H1 (cell line): ENCODE measurements around the gene TLE1. TPM values are rescaled to one million over a fixed set of nuclear protein-coding genes. Genes with fewer than 3 reads are reported as not detected.

Source experiments
- CTCF ChIA-PET: fragments of 300-600 bp; sonication (Branson Sonifier 250); formaldehyde crosslinking; loops from one replicate; lab custom pipeline; 2021; ENCODE audit not compliant: partially characterized antibody; lab: Charles Lee
- POLR2A ChIA-PET: fragments of 300-600 bp; sonication (Branson Sonifier 250); formaldehyde crosslinking; loops from one replicate; lab custom pipeline; 2021; ENCODE audit warnings: inconsistent platforms; ENCODE audit not compliant: partially characterized antibody; lab: Charles Lee
- DNase-seq, 2 experiments: peaks; one replicate each; pipeline versions ENCODE4 v3.0.0 to v3.0.0-alpha.2; 2010 to 2022; ENCODE audit warnings: low spot score in 2 of 2, low read depth in 1 of 2, mixed read lengths in 1 of 2
- FAIRE-seq: peaks from 2 replicates; lab custom pipeline; 2011; peaks lifted over from hg19 to GRCh38; lab: Jason Lieb, UNC
- H2AFZ ChIP-seq: 2 replicates; pipeline ENCODE4 v1.8.1; 2012; ENCODE audit warnings: low read length, inconsistent platforms
- H2AK5ac ChIP-seq: 2 replicates; pipeline ENCODE4 v1.6.1; 2013; ENCODE audit warnings: low read depth, low read length
- H2BK120ac ChIP-seq: replicated peaks from 2 replicates; pipeline ENCODE3; 2013; ENCODE audit warnings: low read depth, low read length, inconsistent platforms
- H2BK12ac ChIP-seq: 2 replicates; pipeline ENCODE4 v1.6.1; 2013; ENCODE audit warnings: low read depth, low read length
- H2BK15ac ChIP-seq: 2 replicates; pipeline ENCODE4 v1.6.1; 2013; ENCODE audit warnings: low read length
- H2BK20ac ChIP-seq: 2 replicates; pipeline ENCODE4 v1.6.1; 2013; ENCODE audit warnings: low read length
- H2BK5ac ChIP-seq: 2 replicates; pipeline ENCODE4 v1.6.1; 2013; ENCODE audit warnings: low read depth, low read length
- H3K14ac ChIP-seq: 2 replicates; pipeline ENCODE4 v1.6.1; 2013; ENCODE audit warnings: inconsistent platforms; ENCODE audit not compliant: insufficient read length
- H3K18ac ChIP-seq: 2 replicates; pipeline ENCODE4 v1.6.1; 2013; ENCODE audit warnings: low read length; ENCODE audit errors: extremely low read depth
- H3K23ac ChIP-seq: 2 replicates; pipeline ENCODE4 v1.6.1; 2013; ENCODE audit warnings: inconsistent platforms; ENCODE audit not compliant: insufficient read length
- H3K23me2 ChIP-seq: 2 replicates; pipeline ENCODE4 v1.6.1; 2013; ENCODE audit warnings: low read depth, low read length
- H3K27ac ChIP-seq: 2 replicates; pipeline ENCODE4 v1.6.1; 2011; ENCODE audit warnings: low read depth, low read length, inconsistent platforms
- H3K27me3 ChIP-seq, 4 experiments: replicated peaks in 1 of 4; 1 replicate in 1 of 4; 2 replicates in 3 of 4; pipeline versions ENCODE4 v1.6.1 to v1.8.1; 2011 to 2013; ENCODE audit warnings: low read length in 3 of 4, mild to moderate bottlenecking in 3 of 4, inconsistent platforms in 2 of 4, mixed read lengths in 2 of 4, moderate library complexity in 1 of 4; ENCODE audit not compliant: control insufficient read depth in 3 of 4, insufficient read depth in 3 of 4; ENCODE audit errors: extremely low read depth in 1 of 4
- H3K36me3 ChIP-seq, 4 experiments: 2 replicates each; pipeline versions ENCODE4 v1.6.1 to v1.8.1; 2011 to 2013; ENCODE audit warnings: mild to moderate bottlenecking in 4 of 4, low read length in 3 of 4, moderate library complexity in 2 of 4, control low read depth in 1 of 4, inconsistent platforms in 1 of 4; ENCODE audit not compliant: insufficient read depth in 4 of 4, control insufficient read depth in 2 of 4
- H3K4ac ChIP-seq: replicated peaks from 2 replicates; pipeline ENCODE3; 2013; ENCODE audit warnings: low read length, low read depth, mixed read lengths, inconsistent platforms; ENCODE audit not compliant: insufficient read length
- H3K4me1 ChIP-seq, 4 experiments: replicated peaks in 1 of 4; 1 replicate in 1 of 4; 2 replicates in 3 of 4; pipeline versions ENCODE4 v1.6.1 to v1.8.1; 2011 to 2013; ENCODE audit warnings: low read length in 3 of 4, inconsistent platforms in 2 of 4, mixed read lengths in 1 of 4; ENCODE audit not compliant: insufficient read depth in 4 of 4, control insufficient read depth in 3 of 4
- H3K4me2 ChIP-seq, 2 experiments: 2 replicates each; pipeline versions ENCODE4 v1.6.1 to v1.8.1; 2011 to 2013; ENCODE audit warnings: low read depth in 2 of 2, low read length in 2 of 2, control low read depth in 1 of 2, inconsistent platforms in 1 of 2, mild to moderate bottlenecking in 1 of 2; ENCODE audit not compliant: insufficient read depth in 1 of 2
- H3K4me3 ChIP-seq, 4 experiments: fragments of 200-600, 300-600 bp in 1 of 4; sonication (generic), shearing (Covaris generic), sonication (Bioruptor Twin) in 1 of 4; 2 replicates each; pipeline versions ENCODE4 v1.5.1 to v1.8.1; 2011 to 2016; ENCODE audit warnings: low read length in 4 of 4, low read depth in 3 of 4, control low read depth in 2 of 4, inconsistent platforms in 2 of 4, mild to moderate bottlenecking in 2 of 4, mixed read lengths in 1 of 4, moderate library complexity in 1 of 4; ENCODE audit not compliant: insufficient read depth in 2 of 4; ENCODE audit errors: extremely low read depth in 1 of 4
- H3K56ac ChIP-seq: replicated peaks from 2 replicates; pipeline ENCODE3; 2013; ENCODE audit warnings: low read depth, mild to moderate bottlenecking, mixed read lengths, low read length, inconsistent platforms; ENCODE audit not compliant: insufficient read length
- H3K79me1 ChIP-seq: 2 replicates; pipeline ENCODE4 v1.6.1; 2013; ENCODE audit warnings: low read depth, low read length, control low read depth
- H3K79me2 ChIP-seq, 2 experiments: 2 replicates each; pipeline versions ENCODE4 v1.6.1 to v1.8.1; 2012 to 2013; ENCODE audit warnings: low read length in 2 of 2, mild to moderate bottlenecking in 2 of 2, inconsistent platforms in 1 of 2; ENCODE audit not compliant: insufficient read depth in 2 of 2, control insufficient read depth in 1 of 2
- H3K9ac ChIP-seq, 4 experiments: replicated peaks in 1 of 4; 1 replicate in 1 of 4; 2 replicates in 3 of 4; pipeline versions ENCODE4 v1.6.1 to v1.8.1; 2011 to 2013; ENCODE audit warnings: low read depth in 3 of 4, low read length in 3 of 4, control low read depth in 2 of 4, mild to moderate bottlenecking in 2 of 4, moderate library complexity in 2 of 4, inconsistent platforms in 1 of 4; ENCODE audit errors: extremely low read depth in 1 of 4
- H3K9me3 ChIP-seq, 2 experiments: 2 replicates each; pipeline versions ENCODE4 v1.6.1 to v1.8.1; 2012 to 2013; ENCODE audit warnings: mild to moderate bottlenecking in 2 of 2, moderate library complexity in 2 of 2, control low read depth in 1 of 2, inconsistent platforms in 1 of 2, low read depth in 1 of 2, low read length in 1 of 2, mixed read lengths in 1 of 2; ENCODE audit not compliant: insufficient read depth in 2 of 2
- H4K20me1 ChIP-seq, 2 experiments: replicated peaks in 1 of 2; 2 replicates each; pipeline versions ENCODE3 to v1.8.1; 2011 to 2013; ENCODE audit warnings: inconsistent platforms in 2 of 2, low read length in 2 of 2, mild to moderate bottlenecking in 1 of 2; ENCODE audit not compliant: insufficient read depth in 2 of 2, control insufficient read depth in 1 of 2
- H4K5ac ChIP-seq: 2 replicates; pipeline ENCODE4 v1.6.1; 2013; ENCODE audit warnings: low read length, low read depth, mixed read lengths, inconsistent platforms; ENCODE audit not compliant: insufficient read length
- H4K8ac ChIP-seq: 2 replicates; pipeline ENCODE4 v1.8.0; 2013; ENCODE audit warnings: mild to moderate bottlenecking, moderate library complexity, low read length, inconsistent platforms; ENCODE audit not compliant: insufficient read depth; ENCODE audit errors: extremely low read depth
- H4K91ac ChIP-seq: replicated peaks from 2 replicates; pipeline ENCODE3; 2013; ENCODE audit warnings: low read length, mixed read lengths, inconsistent platforms; ENCODE audit not compliant: insufficient read length
- BCL11A ChIP-seq, 2 experiments: IDR thresholded peaks; one replicate each; pipeline ENCODE4 v1.6.1; 2011; ENCODE audit warnings: low read depth in 2 of 2, low read length in 2 of 2, mild to moderate bottlenecking in 2 of 2
- CTCF ChIP-seq, 3 experiments: IDR thresholded peaks; 1 replicate in 2 of 3; 2 replicates in 1 of 3; pipeline versions ENCODE4 v1.5.1 to v1.6.1; 2011; ENCODE audit warnings: low read length in 3 of 3, mild to moderate bottlenecking in 3 of 3, inconsistent platforms in 2 of 3, low read depth in 1 of 3, moderate library complexity in 1 of 3; ENCODE audit not compliant: insufficient read depth in 1 of 3; ENCODE audit errors: control extremely low read depth in 1 of 3
- GABPA ChIP-seq: IDR thresholded peaks from 2 replicates; pipeline ENCODE4 v1.6.1; 2011; ENCODE audit warnings: mild to moderate bottlenecking, low read length, moderate library complexity, borderline replicate concordance; ENCODE audit not compliant: insufficient read depth
- KDM5A ChIP-seq: fragments of 200-600 bp; IDR thresholded peaks from 2 replicates; pipeline ENCODE4 v1.7.1; 2012; ENCODE audit warnings: mild to moderate bottlenecking, low read length, inconsistent platforms, mixed read lengths
- PHF8 ChIP-seq: fragments of 200-600 bp; sonication (generic); conservative IDR thresholded peaks from 2 replicates; pipeline ENCODE4 v1.7.1; 2012; ENCODE audit warnings: low read depth, mild to moderate bottlenecking, inconsistent platforms, low read length, moderate library complexity
- RXRA ChIP-seq: IDR thresholded peaks from 2 replicates; pipeline ENCODE4 v1.6.1; 2011; ENCODE audit warnings: low read depth, mild to moderate bottlenecking, low read length, moderate library complexity; ENCODE audit not compliant: insufficient read depth
- SAP30 ChIP-seq: fragments of 300-600 bp; sonication (generic); IDR thresholded peaks from 2 replicates; pipeline ENCODE4 v1.7.1; 2012; ENCODE audit warnings: low read length, moderate library complexity, mild to moderate bottlenecking, inconsistent platforms; ENCODE audit not compliant: insufficient read depth, insufficient replicate concordance
- SIRT6 ChIP-seq: IDR thresholded peaks from one replicate; pipeline ENCODE4 v1.7.1; 2012; ENCODE audit warnings: low read length, inconsistent platforms
- SP4 ChIP-seq: IDR thresholded peaks from 2 replicates; pipeline ENCODE4 v1.6.1; 2012; ENCODE audit warnings: low read length, inconsistent platforms
- YY1 ChIP-seq: IDR thresholded peaks from 2 replicates; pipeline ENCODE4 v1.6.1; 2011; ENCODE audit warnings: low read depth, mild to moderate bottlenecking, low read length
- WGBS, 2 experiments: shearing (Covaris generic) in 1 of 2; methylation state at CpG; one replicate each; pipeline versions ENCODE4 v1.1.6 to v1.1.7; 2013 to 2015; ENCODE audit warnings: low lambda C conversion rate in 2 of 2, mixed read lengths in 2 of 2, inconsistent platforms in 1 of 2, low coverage in 1 of 2, missing lambda C conversion rate in 1 of 2; ENCODE audit not compliant: insufficient replicate concordance in 2 of 2, insufficient coverage in 1 of 2, insufficient read length in 1 of 2; ENCODE audit errors: extremely low coverage in 1 of 2, missing lambda C conversion rate in 1 of 2; 5-methylcytosine and 5-hydroxymethylcytosine counted together
- polyA plus RNA-seq, 7 experiments: library from polyadenylated mRNA; depleted of rRNA in 3 of 7; stranded (reverse) in 5 of 7; unstranded in 2 of 7; fragments of >200 nt in 5 of 7; fragments of 200-250 nt in 2 of 7; gene quantifications; 1 replicate in 5 of 7; 2 replicates in 1 of 7; 4 replicates in 1 of 7; pipeline versions ENCODE4 v1.2.1 to v1.2.3, GENCODE V29; 2011 to 2013; ENCODE audit warnings: missing spikeins in 2 of 7, mixed read lengths in 2 of 7
- total RNA-seq: library from RNA; stranded (reverse); fragmentation: NEBNext Ultra II Directional; extraction: Animal tissue kit (Norgen Biotek cat#: 25700); gene quantifications from 2 replicates; pipeline ENCODE4 v1.2.1, GENCODE V29; 2021

TLE1 gene
- total and polyA plus RNA-seq, 2 of the 8 experiments (the other 6 are each of a cell fraction or from before 2014, with no cell fraction given): 81.8 to 91.6 TPM

- Histone ChIP-seq H4K5ac (no peak overlapping the region), H3K18ac (no peak overlapping the region), H2BK120ac (no peak overlapping the region), H3K14ac (no peak overlapping the region), H2AFZ (no peak overlapping the region), H3K4ac (no peak overlapping the region), H2BK5ac (0 out of 2 replicates have a peak overlapping the region, but pooled peaks have one; percentile 12), H3K27ac (no peak overlapping the region), H3K9ac (no peak overlapping the region), H4K8ac (no peak overlapping the region), H2BK12ac (no peak overlapping the region), H4K20me1 (peaks cover 2 to 12% of the 10 kb centered on the region in 2 experiments), H3K4me1 (peaks cover 7 to 26% (median 12%) of the 10 kb centered on the region in 4 experiments), H3K23ac (no peak overlapping the region), H3K36me3 (peaks cover 0 to 8% (median 3%) of the 10 kb centered on the region in 4 experiments; a peak in 2 of 8 replicates), H3K9me3 (no peaks in the 10 kb centered on the region), H3K4me3 (peak overlapping the region in 1 of 4 experiments; percentile 22; a peak in 1 of 8 replicates), H3K23me2 (no peaks in the 10 kb centered on the region), H2BK15ac (peak overlapping the region; percentile 68; the same call in 1 of the 2 replicates), H3K79me2 (peaks cover 16 to 85% of the 10 kb centered on the region in 2 experiments), H3K27me3 (no peaks in the 10 kb centered on the region), H3K79me1 (no peaks in the 10 kb centered on the region; the same call in 1 of the 2 replicates), H2AK5ac (no peak overlapping the region), H3K56ac (no peak overlapping the region), H4K91ac (no peak overlapping the region), H3K4me2 (peak overlapping the region; percentile 27 to 50), H2BK20ac (no peak overlapping the region)
- WGBS, 2 experiments: 73% methylated on average over 4 of the region's 4 CpGs; no CpG with 5 or more reads in 1 of the 2 experiments
- POLR2A ChIA-PET: interaction anchor here (0.6 to 3.5 kb wide), 7 partner anchors 9 to 43 kb away, joined by 3 to 14 read pairs (median 4); no protein-coding TSS in a partner anchor
- no peak for DNase-seq
- CTCF ChIA-PET: interaction anchor here (0.9 to 1.2 kb wide), 2 partner anchors 11 to 17 kb away, joined by 4 read pairs; no protein-coding TSS in a partner anchor
- FAIRE-seq: peak; percentile 13
- TF ChIP-seq SIRT6 (no peak), RXRA (no peak), BCL11A (IDR thresholded peaks at IDR 0.05; ENCODE audit: low read depth in 2 of 2, low read length in 2 of 2) (no peak), PHF8 (no peak), KDM5A (no peak), SAP30 (no peak), YY1 (no peak), GABPA (no peak), SP4 (no peak), CTCF (IDR thresholded peaks at IDR 0.05; ENCODE audit: control extremely low read depth in 1 of 3, insufficient read depth in 1 of 3, low read depth in 1 of 3, low read length in 3 of 3) (no peak)
Observed at GRCh38 chr9:81666123-81666522, 23.2 kb downstream of the TLE1 start.
